ENCODE data around the gene SIGLEC1.

DNA sequence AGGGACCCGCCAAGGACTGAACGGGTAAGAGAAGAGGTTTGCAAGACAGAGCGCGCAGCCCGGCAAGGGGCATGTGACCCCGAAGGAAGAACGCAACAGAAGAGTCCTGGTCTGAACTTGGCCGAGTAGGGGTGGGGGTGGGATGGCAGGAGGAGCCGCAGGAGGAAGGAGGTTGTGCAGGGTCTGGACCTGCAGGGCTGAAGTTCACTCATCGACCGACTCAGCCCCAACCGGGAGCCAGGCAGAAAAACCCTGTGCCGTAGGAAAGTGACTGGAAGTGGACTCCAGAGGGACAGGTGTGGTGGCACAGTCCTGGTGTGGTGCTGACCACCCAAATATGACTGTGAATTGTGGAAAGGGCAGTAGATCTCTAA is 40.0 kb upstream of the SIGLEC1 start:
- TF ChIP-seq, protein P1, sequence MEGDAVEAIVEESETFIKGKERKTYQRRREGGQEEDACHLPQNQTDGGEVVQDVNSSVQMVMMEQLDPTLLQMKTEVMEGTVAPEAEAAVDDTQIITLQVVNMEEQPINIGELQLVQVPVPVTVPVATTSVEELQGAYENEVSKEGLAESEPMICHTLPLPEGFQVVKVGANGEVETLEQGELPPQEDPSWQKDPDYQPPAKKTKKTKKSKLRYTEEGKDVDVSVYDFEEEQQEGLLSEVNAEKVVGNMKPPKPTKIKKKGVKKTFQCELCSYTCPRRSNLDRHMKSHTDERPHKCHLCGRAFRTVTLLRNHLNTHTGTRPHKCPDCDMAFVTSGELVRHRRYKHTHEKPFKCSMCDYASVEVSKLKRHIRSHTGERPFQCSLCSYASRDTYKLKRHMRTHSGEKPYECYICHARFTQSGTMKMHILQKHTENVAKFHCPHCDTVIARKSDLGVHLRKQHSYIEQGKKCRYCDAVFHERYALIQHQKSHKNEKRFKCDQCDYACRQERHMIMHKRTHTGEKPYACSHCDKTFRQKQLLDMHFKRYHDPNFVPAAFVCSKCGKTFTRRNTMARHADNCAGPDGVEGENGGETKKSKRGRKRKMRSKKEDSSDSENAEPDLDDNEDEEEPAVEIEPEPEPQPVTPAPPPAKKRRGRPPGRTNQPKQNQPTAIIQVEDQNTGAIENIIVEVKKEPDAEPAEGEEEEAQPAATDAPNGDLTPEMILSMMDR (IDR thresholded peaks at IDR 0.05; ENCODE audit: low read depth, low read length): no peak
- TF ChIP-seq EZH2phosphoT487 (IDR thresholded peaks at IDR 0.05; ENCODE audit: low read depth): no peak
